Mucosa of rectum (tissue), 2 donors: ENCODE data around the gene FRMD5.

Experiments
- H3K27ac ChIP-seq, 2 donors: one replicate each; pipeline ENCODE4 v1.7.0; 2013; ENCODE audit warnings: inconsistent platforms in 2 of 2, low read depth in 2 of 2, low read length in 2 of 2
- H3K27me3 ChIP-seq, 2 donors: one replicate each; pipeline ENCODE4 v1.7.0; 2013; ENCODE audit warnings: low read length in 2 of 2; ENCODE audit not compliant: control insufficient read depth in 2 of 2, insufficient read depth in 2 of 2
- H3K36me3 ChIP-seq, 2 donors: one replicate each; pipeline ENCODE4 v1.7.0; 2013; ENCODE audit warnings: low read length in 2 of 2; ENCODE audit not compliant: control insufficient read depth in 2 of 2, insufficient read depth in 2 of 2
- H3K4me1 ChIP-seq, 2 donors: one replicate each; pipeline ENCODE4 v1.7.0; 2013; ENCODE audit warnings: low read length in 2 of 2, mild to moderate bottlenecking in 1 of 2; ENCODE audit not compliant: control insufficient read depth in 2 of 2, insufficient read depth in 2 of 2
- H3K4me3 ChIP-seq, 2 donors: one replicate each; pipeline ENCODE4 v1.7.0; 2013; ENCODE audit warnings: low read length in 2 of 2
- H3K9ac ChIP-seq, 2 donors: one replicate each; pipeline ENCODE4 v1.7.0; 2013; ENCODE audit warnings: low read length in 2 of 2, low read depth in 1 of 2, mild to moderate bottlenecking in 1 of 2
- H3K9me3 ChIP-seq, 2 donors: one replicate each; pipeline ENCODE4 v1.7.0; 2013; ENCODE audit warnings: low read length in 2 of 2; ENCODE audit not compliant: control insufficient read depth in 2 of 2
- donor health status: healthy.
- donor health status: Normal muscosa, but diverticular disease.

Gene FRMD5

DNA sequence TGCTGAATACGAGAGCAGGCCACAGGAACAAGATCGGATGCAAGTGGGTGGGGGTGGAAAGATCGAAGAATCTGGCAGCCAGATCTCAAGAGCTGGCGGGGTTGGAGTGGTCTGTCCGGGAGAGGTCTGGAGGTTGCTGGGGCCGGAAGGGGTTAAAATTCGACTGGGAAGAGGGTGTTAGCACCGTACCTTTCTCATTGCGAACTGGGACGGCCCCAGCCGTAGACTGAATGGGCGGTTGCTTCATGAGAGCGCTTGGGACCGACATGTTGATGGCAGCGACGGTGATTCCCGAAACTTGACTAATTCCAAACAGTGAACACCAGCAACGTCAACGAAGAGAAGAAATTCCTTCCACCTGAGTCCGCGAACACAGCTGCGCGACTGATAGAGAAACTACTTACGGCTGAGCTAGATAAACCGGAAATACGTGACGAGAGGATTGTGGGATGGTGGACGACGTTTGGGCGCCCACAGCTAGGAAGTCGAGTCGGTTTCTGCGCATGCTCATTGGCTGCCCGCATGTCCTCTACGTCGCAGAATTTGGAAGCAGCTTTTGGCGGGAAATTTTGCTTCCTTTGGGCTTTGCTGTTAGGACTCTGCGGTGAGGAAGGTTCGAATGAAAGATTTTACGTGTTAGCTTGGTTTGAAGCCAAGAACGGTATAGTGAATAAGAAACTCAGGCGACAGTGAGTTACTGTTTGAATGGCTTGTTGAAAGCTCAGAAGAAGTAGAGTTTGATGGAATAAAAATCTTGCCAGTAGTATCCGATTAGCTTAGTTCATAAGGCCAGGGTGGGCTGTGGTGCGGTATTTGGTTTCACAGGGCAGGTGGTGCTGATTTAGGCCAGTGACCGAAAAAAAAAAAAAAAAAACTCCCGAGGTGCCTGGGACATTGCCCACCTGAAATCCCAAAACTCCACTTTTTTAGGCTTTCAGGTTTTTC lies 370.5 kb downstream of the FRMD5 start, which contains the start of gene MFAP1:
MFAP1 (minus strand) TSS at position 389 of the 945 bp plus-strand sequence; CDS start at position 268, 121 bp downstream.
- no peaks in the 10 kb centered on the region for H3K27me3 ChIP-seq
- peak within 1 kb of the TSS; percentile 90 to 100 for H3K4me3 ChIP-seq
- H3K9me3 ChIP-seq: no peaks in the 10 kb centered on the region
- H3K36me3 ChIP-seq: no peaks in the 10 kb centered on the region
- peaks cover 12 to 26% of the 10 kb centered on the region in 2 donors for H3K4me1 ChIP-seq
- peak within 1 kb of the TSS; percentile 93 to 94 for H3K27ac ChIP-seq
- H3K9ac ChIP-seq: peak within 1 kb of the TSS; percentile 98

DNA sequence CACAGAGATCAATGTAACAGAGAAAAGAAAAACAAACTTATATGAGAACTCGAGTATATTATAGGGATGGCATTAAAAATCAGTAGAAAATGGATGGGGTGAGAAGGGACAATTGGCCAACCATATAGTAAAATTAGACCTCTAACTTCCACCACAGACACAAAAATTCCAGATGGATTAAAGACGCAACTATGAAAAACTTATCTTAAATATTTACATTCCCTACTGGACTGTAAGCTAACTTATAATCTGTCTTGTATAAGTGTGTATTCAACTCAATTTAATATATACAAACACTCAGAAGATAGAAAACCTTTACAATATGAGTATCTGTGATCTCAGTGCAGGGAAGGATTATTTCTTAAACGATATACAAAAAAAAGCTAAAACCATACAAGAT lies 373.6 kb downstream of the FRMD5 start:
- peaks cover 9 to 10% of the 10 kb centered on the region in 2 donors for H3K36me3 ChIP-seq
- no peaks in the 10 kb centered on the region for H3K27me3 ChIP-seq
- no peak overlapping the region for H3K4me3 ChIP-seq
- H3K9ac ChIP-seq: no peak overlapping the region
- H3K9me3 ChIP-seq: no peaks in the 10 kb centered on the region
- H3K4me1 ChIP-seq: peaks cover 12 to 18% of the 10 kb centered on the region in 2 donors
- no peak overlapping the region for H3K27ac ChIP-seq
